ENCODE results near the gene FBXO15.

- TF ChIP-seq CTCF (conservative IDR thresholded peaks at IDR 0.05) (no peak), EZH2 (IDR thresholded peaks at IDR 0.05; ENCODE audit: low read depth) (no peak)
Measured at GRCh38 chr18:74060579-74060978, 87.1 kb downstream of the FBXO15 start.

Measured in PC-9 (cell line).